Effector CD4-positive, alpha-beta T cell (primary cell): Measurements from ENCODE around the gene UBD.

ENCODE experiments used
- DNase-seq: peaks from one replicate; pipeline ENCODE4 v3.0.0-alpha.2; 2020

The UBD gene

DNA sequence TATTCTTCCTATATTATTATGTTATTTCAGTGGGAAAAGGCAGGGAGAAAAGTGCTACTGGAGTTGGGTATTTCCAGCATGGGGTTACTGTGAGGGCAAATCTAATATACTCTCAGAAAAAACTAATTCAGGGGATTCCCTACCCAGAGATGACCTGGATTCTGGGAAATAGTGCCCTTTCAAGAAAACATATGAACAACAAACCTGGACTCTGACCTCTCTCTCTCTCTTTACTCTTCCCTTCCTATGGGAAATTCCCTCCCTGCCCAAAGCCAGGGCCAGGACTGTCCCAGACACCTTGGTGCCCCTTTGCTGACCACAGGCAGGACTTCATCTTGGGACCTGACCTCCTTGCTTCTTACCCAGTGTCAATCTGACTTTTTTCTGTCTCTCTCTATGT lies 1.6 kb upstream of the UBD start:
- no peak for DNase-seq

DNA sequence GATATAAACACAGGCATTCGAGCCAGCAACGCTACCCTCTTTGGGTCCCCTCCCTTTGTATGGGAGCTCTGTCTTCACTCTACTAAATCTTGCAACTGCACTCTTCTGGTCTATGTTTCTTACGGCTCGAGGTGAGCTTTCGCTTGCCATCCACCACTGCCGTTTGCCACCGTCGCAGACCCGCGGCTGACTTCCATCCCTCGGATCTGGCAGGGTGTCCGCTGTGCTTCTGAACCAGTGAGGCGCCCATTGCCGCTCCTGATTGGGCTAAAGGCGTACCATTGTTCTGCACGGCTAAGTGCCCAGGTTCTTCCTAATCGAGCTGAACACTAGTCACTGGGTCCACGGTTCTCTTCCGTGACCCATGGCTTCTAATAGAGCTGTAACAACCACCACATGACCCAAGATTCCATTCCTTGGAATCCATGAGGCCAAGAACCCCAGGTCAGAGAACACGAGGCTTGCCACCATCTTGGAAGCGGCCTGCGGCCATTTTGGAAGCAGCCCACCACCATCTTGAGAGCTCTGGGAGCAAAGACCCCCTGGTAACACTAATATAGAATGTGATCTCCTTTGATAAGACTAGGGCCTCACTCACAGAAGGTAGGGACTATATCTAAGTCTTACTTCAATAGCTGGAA lies 973 bp downstream of the UBD start:
- DNase-seq, result no peak

DNA sequence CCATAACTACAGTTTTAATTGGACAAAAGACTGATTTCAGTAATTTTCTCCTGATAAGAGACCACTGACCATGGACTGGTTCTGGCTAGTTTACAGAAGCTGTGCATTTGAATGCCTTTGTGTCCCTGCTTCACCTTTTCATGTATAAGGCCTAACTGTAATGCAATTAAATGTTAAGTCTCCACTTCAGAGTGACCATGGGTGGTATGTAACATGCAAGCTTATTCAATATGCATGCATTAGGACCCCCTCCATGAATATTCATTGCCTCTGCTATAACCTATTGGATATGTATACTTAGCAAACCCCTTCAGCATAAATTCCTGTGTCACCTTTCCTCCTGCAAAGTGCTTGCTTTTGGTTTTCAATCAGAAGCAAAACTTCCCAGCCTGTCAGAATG lies 2.2 kb downstream of the UBD start:
- DNase-seq, result no peak

DNA sequence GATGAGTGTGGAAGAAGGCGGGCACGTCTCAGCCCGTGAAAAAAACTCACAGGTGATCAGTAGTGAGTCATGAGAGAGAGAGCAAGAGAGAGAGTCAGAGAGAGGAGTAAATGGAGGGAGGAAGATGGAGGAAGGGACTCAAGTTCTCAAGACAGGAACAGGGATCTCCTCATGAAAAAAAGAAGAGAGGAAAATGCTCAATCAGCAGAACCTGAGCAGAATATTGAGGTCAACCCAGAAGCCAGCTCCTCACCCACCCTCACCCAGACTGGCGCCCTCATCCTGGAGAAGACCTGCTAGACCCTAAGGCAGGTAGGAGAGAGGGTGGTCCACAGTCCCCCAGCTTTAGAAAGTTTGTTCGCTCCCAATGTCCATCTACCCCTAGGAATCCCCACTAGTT lies 4.8 kb downstream of the UBD start:
- DNase-seq, result no peak

DNA sequence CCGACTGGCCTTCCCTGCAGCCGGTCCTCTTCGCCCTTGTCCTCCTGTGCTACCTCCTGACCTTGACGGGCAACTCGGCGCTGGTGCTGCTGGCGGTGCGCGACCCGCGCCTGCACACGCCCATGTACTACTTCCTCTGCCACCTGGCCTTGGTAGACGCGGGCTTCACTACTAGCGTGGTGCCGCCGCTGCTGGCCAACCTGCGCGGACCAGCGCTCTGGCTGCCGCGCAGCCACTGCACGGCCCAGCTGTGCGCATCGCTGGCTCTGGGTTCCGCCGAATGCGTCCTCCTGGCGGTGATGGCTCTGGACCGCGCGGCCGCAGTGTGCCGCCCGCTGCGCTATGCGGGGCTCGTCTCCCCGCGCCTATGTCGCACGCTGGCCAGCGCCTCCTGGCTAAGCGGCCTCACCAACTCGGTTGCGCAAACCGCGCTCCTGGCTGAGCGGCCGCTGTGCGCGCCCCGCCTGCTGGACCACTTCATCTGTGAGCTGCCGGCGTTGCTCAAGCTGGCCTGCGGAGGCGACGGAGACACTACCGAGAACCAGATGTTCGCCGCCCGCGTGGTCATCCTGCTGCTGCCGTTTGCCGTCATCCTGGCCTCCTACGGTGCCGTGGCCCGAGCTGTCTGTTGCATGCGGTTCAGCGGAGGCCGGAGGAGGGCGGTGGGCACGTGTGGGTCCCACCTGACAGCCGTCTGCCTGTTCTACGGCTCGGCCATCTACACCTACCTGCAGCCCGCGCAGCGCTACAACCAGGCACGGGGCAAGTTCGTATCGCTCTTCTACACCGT lies 6.1 kb downstream of the UBD start:
- DNase-seq, result no peak

DNA sequence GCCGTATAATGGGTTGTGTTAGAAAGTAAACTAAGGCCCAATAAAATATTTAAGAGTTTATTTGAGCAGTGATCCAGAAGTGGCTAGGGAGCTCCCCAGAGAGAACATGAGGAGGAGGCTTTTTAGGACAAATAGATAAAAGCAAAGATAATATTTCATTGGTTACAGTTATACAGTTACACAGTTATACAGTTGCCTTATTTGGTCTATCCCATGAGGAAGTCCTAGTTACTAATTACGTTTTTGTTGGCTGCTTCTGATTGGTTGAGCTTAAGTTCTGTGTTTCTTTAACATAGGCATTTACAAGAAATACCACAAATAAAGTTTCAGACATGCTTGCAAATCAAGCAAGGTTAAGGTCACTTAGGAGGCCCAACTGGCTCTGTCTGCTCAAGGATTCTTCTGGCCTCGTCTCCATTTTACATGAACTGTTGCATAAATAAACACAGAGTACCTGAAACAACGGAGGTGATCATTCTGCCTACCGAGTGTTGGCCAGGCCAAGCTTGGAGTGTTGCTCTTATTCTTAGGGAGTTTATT lies 7.0 kb downstream of the UBD start:
- DNase-seq, result no peak

DNA sequence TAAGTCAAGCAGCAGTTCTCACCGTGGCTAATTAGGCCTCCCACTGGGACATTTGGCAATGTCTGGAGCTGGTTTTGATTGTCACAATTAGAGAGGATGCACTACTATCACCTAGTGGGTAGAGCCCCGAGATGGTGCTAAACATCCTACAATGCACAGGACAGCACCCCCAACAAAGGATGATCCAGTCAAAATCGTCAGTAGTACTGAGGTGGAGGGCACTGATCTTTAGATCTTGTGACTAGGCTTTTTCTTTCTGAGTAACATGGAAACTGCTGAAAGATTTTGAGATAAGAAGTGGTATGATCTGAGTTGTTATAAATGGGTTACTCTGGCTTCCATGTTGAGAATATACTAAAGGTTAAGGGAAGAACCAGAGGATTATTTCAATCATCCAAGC lies 12.0 kb downstream of the UBD start:
- no peak for DNase-seq

DNA sequence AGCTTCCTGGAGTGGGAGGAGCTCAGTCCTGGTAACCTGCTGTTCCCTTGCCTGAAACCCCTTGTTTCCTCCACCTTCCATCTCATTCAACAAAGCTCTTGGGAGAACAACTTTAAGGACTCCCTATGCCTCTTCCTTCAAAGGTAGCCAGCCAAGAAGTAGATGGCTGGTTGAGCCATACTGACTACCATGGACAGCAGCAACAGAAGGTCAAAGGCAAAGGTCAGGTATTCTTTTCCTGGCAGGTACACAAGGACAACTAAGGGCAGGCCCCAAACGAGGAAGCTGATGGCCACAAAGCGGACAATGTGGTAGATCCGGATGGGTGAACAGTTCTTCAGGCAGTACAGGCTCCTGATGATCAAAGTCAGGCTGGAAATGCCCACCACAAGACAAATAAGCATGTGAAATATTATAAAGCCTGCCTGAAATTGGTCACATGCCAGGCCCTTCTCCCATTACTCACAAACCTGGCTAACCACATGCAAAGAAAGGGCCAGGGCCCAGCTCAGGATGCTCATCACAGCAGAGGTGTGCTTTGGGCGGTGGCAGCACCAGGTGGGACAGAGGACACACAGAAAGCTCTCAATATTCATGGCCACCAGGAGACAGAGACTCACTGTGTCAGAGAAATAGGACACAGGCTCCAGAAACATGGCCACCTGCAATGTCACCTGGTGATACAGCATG lies 21.7 kb downstream of the UBD start:
- no peak for DNase-seq

DNA sequence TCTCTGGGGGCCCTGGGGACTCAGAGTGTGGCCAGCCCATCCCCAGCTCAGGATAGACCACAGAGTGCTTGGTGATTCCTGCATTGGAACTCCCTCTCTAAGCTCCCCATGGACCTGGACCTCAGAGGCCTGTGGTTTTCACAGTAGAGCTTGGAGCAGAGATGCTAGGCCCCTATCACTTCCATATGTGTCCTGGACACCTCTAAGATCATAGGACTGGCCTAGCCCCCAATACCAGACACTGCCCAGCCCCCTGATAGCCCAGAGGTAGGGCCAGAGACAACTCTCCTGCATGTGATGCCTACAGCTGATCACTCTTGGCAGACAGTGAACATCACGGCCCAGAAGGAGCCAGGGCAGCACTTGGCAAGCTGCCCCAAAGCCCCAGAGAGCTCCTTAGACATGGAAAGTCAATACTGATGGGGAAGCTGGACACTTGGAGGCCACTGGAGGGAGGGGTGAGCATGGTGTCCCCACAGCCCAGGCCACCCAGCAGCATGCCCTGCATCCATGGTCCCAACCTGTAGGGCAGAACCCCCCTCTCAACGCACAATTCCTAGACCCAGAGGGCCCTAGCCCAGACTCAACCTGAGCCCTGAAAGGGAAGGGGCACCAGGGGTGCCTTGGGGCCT lies 27.1 kb downstream of the UBD start:
- no peak for DNase-seq

DNA sequence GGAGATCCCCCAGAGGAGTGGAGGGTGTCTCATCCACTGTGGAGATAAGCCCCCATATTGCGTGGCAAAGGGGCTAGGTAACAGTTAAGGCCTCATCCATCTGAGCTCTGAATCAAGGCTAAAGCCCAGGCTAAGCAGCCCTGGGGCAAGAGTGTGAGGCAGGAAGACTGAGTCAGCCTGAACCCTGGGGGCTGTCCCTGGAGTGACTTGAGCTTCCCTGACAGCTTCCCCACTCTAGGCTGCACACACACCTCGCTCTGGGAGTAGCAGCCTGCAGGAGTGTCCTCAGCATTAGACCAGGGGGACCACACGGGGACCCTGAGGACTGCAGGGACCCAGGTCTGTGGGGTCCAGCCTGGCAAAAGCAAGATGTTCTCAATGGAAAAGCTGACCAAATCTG lies 27.9 kb downstream of the UBD start:
- no peak for DNase-seq

DNA sequence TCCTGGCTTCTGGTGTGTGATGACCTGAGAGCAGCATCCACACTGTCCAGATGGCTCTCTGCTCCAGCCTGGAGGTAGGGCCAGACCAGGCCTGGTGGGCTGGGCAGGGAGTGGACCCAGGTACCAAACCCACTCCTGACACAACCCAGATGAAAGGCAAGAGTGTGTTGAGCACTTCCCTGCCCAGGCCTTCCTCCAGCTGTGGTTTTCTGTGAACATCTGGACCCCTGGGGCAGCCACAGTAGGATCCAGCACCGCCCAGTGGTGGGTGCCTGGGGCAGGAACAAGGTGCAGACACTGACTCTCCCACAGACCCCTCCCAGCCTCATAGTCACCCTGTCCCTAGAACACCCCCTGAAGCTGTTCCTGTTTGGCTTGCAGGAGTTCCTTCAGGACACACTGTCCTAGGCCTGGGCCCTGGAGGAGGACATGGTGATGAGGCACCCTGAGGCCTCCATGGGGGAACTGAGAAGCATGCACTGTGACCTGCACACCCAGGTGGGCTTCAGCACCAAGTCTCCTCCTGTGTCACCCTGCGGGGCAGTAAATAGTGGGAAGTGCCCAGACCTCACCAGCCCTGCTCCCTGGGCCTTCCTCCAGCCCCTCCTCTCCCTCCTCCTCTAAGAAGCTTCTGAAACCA lies 28.7 kb downstream of the UBD start:
- DNase-seq, result no peak

DNA sequence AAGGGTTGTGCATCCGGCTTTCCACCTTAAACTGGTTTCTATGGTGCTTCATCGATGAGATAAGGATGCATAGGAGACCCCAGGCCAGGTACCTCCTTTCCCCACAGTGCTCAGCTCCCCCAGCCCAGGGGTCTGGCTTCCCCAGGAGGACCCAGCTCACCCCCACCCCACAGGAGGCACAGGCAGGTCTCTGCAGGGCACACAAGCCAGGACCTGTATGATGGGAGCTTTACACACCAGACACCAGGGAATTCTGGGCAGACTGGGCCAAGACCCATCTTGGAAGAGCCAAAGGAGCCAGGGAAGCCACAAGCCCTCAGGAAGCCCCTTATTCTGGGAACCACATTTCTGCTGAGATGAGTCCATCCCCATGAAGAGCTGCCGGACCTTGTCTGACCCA lies 29.6 kb downstream of the UBD start:
- no peak for DNase-seq

DNA sequence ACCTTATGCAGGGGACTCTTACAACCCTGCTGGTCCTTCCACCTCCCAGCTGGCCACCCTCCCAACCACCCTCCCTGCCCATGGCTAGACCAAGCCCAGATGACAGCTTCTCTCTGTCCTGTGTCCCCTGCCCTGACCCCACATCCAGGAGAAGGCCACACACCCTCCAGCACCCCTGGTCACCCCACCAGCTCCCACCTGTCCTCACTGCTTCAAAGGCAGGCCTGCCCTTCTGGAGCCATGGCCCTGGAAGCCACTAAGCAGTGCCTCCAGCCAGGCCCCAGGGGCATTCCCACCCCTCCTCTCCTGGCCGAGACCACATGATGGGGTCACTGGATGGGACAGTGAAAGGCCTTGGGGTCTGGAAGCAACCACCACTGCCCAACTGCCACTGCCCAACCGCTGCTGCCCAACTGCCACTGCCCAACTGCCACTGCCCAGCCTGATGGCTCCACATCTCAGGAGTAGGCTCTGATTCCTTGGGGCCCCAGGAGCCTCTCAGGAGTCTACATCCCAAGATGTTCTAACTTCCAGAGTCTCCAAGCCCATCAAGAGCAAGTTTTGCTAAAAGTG lies 30.5 kb downstream of the UBD start:
- no peak for DNase-seq

DNA sequence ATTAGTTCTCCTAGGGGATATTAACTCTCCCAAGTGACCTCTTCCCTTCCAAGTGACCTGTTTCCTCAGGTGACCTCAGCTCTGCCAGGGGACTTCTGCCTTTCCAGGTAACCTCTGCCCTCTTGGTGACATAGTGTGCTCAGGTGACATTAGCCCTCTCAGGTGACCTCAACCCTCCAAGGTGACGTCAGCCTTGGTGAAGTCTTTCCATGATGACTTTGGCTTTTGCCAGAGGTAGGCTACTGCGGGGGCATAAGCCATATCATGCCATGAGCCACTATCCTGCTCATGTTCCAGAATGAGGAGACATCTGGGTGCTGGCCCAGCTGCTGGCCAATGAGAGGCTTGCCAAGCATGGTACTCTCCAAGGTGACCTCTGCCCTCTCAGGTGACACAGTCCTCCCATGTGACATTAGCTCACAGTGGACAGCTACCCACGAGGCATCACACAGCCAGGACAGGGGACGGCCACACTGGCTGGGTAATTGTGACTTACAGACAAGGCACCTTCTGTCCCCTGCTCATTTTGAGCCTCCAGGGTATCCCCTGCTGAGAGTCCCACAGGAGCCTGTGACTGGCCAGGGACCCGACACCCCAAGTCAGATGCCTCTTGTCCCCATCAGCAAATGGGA lies 31.1 kb downstream of the UBD start:
- no peak for DNase-seq

DNA sequence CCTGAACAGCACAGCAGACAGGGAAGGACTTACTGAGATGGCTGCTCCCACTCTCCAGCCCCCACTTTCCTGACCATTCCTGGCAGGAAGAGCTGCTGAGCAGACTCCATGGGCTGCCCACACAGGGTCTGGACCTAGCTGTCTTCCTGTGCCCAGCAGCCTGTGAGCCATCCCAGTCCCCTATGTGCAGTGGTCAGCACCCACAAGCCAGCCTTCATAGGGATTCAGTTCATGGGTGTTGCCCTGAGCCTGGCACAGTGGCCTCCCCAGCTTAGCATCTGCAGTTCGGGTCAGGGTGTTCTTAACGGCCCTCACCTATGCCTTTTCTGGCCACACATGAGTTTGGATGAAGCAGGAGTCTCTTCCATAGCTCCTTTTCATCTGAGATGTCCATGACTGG lies 32.0 kb downstream of the UBD start:
- DNase-seq, result no peak

DNA sequence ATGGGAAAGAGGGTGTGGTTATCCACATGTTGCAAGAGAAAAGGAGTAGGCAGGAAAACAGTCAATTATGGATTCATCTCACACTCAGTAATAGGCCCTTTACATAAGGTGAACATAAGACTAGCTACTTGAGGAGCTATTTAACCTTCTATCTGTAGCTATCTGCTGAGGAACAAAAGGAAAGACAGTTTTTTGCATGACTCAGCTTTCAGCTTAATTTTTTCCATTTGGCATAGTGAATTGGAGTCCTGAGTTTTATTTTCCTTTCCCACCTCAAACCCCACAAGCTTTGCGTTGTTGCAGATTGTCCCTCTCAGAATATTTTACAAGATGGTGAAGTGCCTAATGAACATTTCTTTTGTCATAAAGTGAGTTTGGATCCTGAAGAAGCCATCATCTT lies 32.4 kb downstream of the UBD start:
- no peak for DNase-seq

DNA sequence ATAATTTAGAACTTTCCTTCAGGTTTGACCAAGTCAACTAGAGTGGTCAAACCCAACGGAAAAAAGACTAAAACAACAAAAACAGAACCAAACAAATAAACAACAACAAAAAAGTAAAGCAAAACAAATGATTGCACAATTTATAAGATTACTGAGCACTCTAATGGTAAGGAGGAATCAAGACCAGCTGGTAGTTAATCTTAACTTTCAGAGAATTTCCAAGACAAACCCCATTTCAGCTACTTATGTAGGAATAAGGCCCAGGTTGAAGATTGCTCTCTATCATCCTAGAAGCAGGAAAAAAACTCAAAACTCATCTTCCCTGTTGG lies 34.3 kb downstream of the UBD start:
- DNase-seq, result no peak

DNA sequence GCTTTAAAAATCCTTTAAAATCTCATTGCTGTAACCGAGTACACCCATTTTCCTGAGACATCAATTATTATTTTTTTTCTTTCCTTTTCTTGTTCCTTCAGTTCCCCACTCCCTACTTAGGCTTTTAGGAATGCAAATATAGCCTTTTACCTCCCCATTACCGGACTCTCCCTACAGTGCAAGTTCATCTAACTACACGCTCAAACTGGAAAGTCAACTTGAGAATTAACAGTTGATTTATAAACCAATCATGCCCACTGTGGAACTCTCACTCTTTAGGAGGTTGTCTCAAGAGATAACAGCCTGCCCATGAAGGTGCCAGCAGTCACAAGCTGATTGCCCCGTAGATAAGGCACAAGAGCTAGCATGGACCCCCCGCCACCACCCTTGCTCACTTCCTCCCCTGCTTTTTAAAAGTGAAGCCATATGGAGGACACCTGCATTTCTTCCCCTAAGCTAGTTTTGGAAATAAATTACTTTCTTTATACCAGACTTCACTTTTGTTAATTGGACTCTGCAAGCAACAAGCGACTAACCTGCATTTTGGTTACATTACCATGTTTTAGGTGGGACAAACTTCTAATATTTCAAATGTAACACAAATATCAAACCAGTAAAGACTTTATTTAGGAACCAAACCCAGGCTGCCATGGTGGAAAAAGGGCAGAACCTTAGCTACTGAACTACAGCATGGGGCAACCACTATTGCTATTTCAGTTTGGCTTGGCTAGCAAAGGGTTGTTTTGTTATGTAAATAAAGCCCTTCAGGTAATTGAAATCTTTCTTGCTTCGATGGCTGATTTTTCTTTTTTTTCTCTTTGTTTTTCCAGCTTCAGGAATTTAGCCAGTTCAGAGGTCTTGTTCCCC lies 34.9 kb downstream of the UBD start:
- DNase-seq, result no peak

DNA sequence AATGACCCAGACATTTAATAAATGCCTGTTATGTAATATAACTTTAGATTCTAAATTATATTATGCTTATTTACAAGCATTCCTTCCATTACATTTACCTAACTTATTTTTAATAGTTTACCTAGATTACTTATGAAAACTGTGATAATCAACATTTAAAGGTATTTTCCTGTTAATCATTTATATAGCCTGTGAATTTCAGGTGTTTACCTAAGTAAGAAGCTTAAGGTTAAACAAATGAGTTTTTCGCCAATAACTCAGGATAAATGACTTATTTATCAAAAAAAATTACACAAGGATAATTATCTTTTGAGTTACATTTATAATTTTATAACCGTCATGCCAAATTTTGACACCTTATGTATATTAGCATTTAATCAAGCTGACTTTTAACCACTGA lies 35.5 kb downstream of the UBD start:
- DNase-seq, result no peak

DNA sequence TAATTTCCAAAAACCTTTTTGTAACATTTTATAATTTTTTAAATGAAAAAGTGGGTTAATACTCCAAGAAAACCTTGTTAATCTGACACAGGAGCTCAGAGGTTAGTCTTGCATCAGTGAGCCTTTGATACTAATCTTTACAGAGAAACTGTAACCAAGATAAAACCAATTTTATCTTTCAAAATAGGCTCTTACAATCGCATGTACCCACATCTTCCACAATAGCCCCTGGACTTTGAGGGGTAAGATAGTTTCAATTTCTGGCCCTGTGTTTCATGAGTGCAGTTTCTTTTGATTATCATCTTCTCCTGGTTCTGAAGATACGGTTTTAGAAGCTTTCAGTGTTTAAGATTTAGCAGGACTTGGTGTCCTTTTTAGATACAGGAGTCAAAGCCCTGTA lies 37.3 kb downstream of the UBD start:
- DNase-seq, result no peak

DNA sequence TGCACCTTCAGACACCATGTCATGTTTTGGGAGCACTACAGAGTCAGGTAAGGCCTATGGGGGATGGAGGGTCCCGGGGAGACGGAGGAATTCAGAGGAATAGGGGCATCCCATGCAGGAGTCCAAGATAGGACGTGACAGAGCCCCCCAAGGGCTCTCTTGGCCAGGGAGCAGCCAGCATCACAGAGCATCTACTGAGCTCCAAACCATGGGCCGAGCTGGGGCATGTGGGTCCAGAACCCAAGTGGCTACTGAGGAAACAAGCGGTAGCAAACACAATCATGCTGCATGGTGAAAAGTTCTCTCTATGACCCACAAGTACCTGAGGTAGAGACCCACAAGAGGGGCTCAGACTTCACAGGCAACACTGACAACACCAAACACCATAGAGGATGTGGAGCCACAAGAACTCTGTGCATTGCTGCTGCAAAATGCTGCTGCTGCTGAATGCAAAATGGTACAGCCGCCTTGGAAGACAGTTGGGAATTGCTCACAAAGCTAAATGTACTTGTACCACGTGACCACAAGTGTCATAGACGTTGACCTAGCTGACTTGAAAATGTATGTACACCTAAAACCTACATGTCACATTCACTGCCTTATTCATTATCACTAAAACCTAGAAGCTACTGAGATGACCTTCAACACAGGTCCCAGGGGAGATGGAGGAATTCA lies 38.4 kb downstream of the UBD start:
- no peak for DNase-seq
